Keratinocyte (primary cell): ENCODE results near the gene TNS1.

Experiments
- EZH2 ChIP-seq: IDR thresholded peaks from one replicate; pipeline ENCODE4 v1.6.1; 2012; ENCODE audit warnings: inconsistent platforms, mild to moderate bottlenecking, low read length, moderate library complexity
- TF ChIP-seq, protein P1 (sequence below), 3 experiments: IDR thresholded peaks in 1 of 3; conservative IDR thresholded peaks in 1 of 3; optimal IDR thresholded peaks in 1 of 3; 2 replicates in 2 of 3; 3 replicates in 1 of 3; pipeline versions ENCODE3 to v1.5.1; 2011; ENCODE audit warnings: low read length in 3 of 3, mild to moderate bottlenecking in 3 of 3, moderate library complexity in 2 of 3, control low read depth in 1 of 3, inconsistent platforms in 1 of 3; ENCODE audit not compliant: insufficient read depth in 2 of 3; ENCODE audit errors: extremely low read depth in 1 of 3

DNA sequence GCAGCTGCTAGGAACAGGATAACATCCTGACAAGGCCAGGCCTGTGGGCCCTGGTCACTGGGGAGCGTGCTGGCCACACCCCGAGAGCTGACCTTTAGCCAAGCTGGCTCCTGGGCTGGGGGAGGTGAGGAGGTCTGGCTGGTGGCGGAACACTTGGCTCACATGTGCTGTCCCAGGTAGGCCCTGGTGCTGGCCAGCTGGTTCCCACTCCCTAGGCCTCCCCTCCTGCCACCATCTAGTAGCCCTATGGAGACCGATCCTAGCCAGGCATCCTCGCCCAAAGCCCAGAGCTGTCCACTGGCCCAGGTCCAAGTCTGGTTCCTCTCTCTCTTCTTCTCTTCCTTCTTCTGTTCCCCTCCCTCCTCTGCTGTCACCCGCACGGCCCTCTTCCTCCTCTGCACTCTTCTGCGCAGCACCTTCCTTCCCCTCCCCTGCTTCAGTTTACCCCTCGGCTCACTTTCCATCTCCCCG lies 52.4 kb downstream of the TNS1 start:
- TF ChIP-seq, protein P1, sequence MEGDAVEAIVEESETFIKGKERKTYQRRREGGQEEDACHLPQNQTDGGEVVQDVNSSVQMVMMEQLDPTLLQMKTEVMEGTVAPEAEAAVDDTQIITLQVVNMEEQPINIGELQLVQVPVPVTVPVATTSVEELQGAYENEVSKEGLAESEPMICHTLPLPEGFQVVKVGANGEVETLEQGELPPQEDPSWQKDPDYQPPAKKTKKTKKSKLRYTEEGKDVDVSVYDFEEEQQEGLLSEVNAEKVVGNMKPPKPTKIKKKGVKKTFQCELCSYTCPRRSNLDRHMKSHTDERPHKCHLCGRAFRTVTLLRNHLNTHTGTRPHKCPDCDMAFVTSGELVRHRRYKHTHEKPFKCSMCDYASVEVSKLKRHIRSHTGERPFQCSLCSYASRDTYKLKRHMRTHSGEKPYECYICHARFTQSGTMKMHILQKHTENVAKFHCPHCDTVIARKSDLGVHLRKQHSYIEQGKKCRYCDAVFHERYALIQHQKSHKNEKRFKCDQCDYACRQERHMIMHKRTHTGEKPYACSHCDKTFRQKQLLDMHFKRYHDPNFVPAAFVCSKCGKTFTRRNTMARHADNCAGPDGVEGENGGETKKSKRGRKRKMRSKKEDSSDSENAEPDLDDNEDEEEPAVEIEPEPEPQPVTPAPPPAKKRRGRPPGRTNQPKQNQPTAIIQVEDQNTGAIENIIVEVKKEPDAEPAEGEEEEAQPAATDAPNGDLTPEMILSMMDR (optimal IDR thresholded peaks at IDR 0.05 in 1 of 3, IDR thresholded peaks at IDR 0.05 in 1 of 3, conservative IDR thresholded peaks at IDR 0.05 in 1 of 3; ENCODE audit: extremely low read depth in 1 of 3, insufficient read depth in 2 of 3, low read length in 3 of 3) = no peak
- no peak for TF ChIP-seq EZH2
